Lower lobe of right lung (tissue), 2 donors: Measurements from ENCODE around the gene C17orf78. TPM values are rescaled to one million over a fixed set of nuclear protein-coding genes. Genes with fewer than 3 reads are reported as not detected.
"Not testable (repeated sequence)": the region's sequence is repeated elsewhere in the genome, so short reads cannot be mapped to it uniquely, and the experiment has no call there.

Experiments used
- ATAC-seq, 2 donors: fragments of 200-7000 bp; cut with Tn5 transposase; one replicate each; pipeline ENCODE4 v1.9.1; 2020 to 2022; ENCODE audit warnings: mild to moderate bottlenecking in 2 of 2, moderate library complexity in 2 of 2
- DNase-seq: peaks from one replicate; pipeline ENCODE4 v3.0.0-alpha.2; 2020
- H3K27ac ChIP-seq: fragments of 200-600 bp; one replicate; pipeline ENCODE4 v1.8.0; 2022
- H3K27me3 ChIP-seq: fragments of 200-600 bp; one replicate; pipeline ENCODE4 v1.8.0; 2022; ENCODE audit warnings: low read depth
- H3K36me3 ChIP-seq: fragments of 200-600 bp; one replicate; pipeline ENCODE4 v1.8.0; 2022; ENCODE audit warnings: mild to moderate bottlenecking
- H3K4me1 ChIP-seq: fragments of 200-600 bp; one replicate; pipeline ENCODE4 v1.8.0; 2022
- H3K4me3 ChIP-seq: fragments of 200-600 bp; one replicate; pipeline ENCODE4 v1.8.0; 2022; ENCODE audit warnings: mild to moderate bottlenecking
- H3K9me3 ChIP-seq: fragments of 200-600 bp; one replicate; pipeline ENCODE4 v1.8.0; 2022
- CTCF ChIP-seq: fragments of 200-600 bp; IDR thresholded peaks from one replicate; pipeline ENCODE4 v1.8.0; 2022; ENCODE audit warnings: antibody characterized with exemption, mild to moderate bottlenecking
- intact Hi-C: fragments of 100-400 bp; cut with DNase I; formaldehyde crosslinking; loops from one replicate; pipeline ENCODE4 v1.11.0; 2022
- total RNA-seq: library from RNA; stranded (reverse); fragmentation: NEBNext Ultra II Directional; extraction: Animal tissue kit (Norgen Biotek cat#: 25700); gene quantifications from one replicate; pipeline ENCODE4 v1.2.1, GENCODE V29; 2021
- donor health status: DM: no; HTN: yes; CAD: no; lungs with severe emphysema.

Gene C17orf78
- total RNA-seq, 1 donor from 2014 or later: not detected

- H3K27ac ChIP-seq: no peak overlapping the region
- no peaks in the 10 kb centered on the region for H3K4me1 ChIP-seq
- ATAC-seq (no peak), DNase-seq (no peak)
- intact Hi-C loops: no loop called here
- no peaks in the 10 kb centered on the region for H3K27me3 ChIP-seq
- TF ChIP-seq CTCF: no peak
- H3K4me3 ChIP-seq: no peak overlapping the region
- H3K9me3 ChIP-seq: no peaks in the 10 kb centered on the region
- peaks cover 90% of the 10 kb centered on the region for H3K36me3 ChIP-seq
These were observed 53.3 kb downstream of the C17orf78 start for GRCh38 chr17:37429039-37429438.

- TF ChIP-seq CTCF: no peak
- intact Hi-C loops: no loop called here
- no peaks in the 10 kb centered on the region for H3K27me3 ChIP-seq
These were observed 53.7 kb downstream of the C17orf78 start for GRCh38 chr17:37429453-37429852.

GRCh38 chr17:37430051-37430627 lies 54.4 kb downstream of the C17orf78 start:
- ATAC-seq (no peak), DNase-seq (no peak)
- Histone ChIP-seq H3K4me1 (no peaks in the 10 kb centered on the region), H3K27me3 (no peaks in the 10 kb centered on the region), H3K4me3 (no peak overlapping the region), H3K27ac (no peak overlapping the region), H3K9me3 (no peaks in the 10 kb centered on the region), H3K36me3 (peaks cover 85% of the 10 kb centered on the region)
- intact Hi-C loops: no loop called here
- TF ChIP-seq CTCF: no peak

More at GRCh38 chr17:37429453-37429852, 53.7 kb downstream of the C17orf78 start:
- no peak overlapping the region for H3K27ac ChIP-seq
- no peaks in the 10 kb centered on the region for H3K4me1 ChIP-seq
- no peak overlapping the region for H3K4me3 ChIP-seq
- DNase-seq: no peak
- H3K9me3 ChIP-seq: no peaks in the 10 kb centered on the region
- H3K36me3 ChIP-seq: peaks cover 90% of the 10 kb centered on the region
- ATAC-seq: no peak

- no peak overlapping the region for H3K4me3 ChIP-seq
- ATAC-seq (no peak), DNase-seq (no peak)
- no peak for TF ChIP-seq CTCF
- no peaks in the 10 kb centered on the region for H3K9me3 ChIP-seq
- no peaks in the 10 kb centered on the region for H3K4me1 ChIP-seq
- H3K27me3 ChIP-seq: no peaks in the 10 kb centered on the region
- H3K27ac ChIP-seq: no peak overlapping the region
- peaks cover 75% of the 10 kb centered on the region for H3K36me3 ChIP-seq
- intact Hi-C loops: no loop called here
These were observed 56.9 kb downstream of the C17orf78 start for GRCh38 chr17:37432671-37433070.

- peaks cover 85% of the 10 kb centered on the region for H3K36me3 ChIP-seq
- no peak overlapping the region for H3K27ac ChIP-seq
- no peaks in the 10 kb centered on the region for H3K4me1 ChIP-seq
- intact Hi-C loops: no loop called here
- no peaks in the 10 kb centered on the region for H3K9me3 ChIP-seq
- DNase-seq (no peak), ATAC-seq (no peak)
- H3K27me3 ChIP-seq: no peaks in the 10 kb centered on the region
- no peak for TF ChIP-seq CTCF
- no peak overlapping the region for H3K4me3 ChIP-seq
These were observed 62.4 kb downstream of the C17orf78 start for GRCh38 chr17:37438141-37438540.

- Histone ChIP-seq H3K9me3 (no peaks in the 10 kb centered on the region), H3K4me3 (no peak overlapping the region), H3K36me3 (peaks cover 94% of the 10 kb centered on the region), H3K27me3 (no peaks in the 10 kb centered on the region), H3K4me1 (no peaks in the 10 kb centered on the region), H3K27ac (no peak overlapping the region)
- no peak for TF ChIP-seq CTCF
- no peak for DNase-seq
- intact Hi-C loops: no loop called here
- no peak for ATAC-seq
These were observed 64.6 kb downstream of the C17orf78 start for GRCh38 chr17:37440424-37440823.

GRCh38 chr17:37441369-37442014 lies 65.7 kb downstream of the C17orf78 start:
- ATAC-seq, H3K27me3 ChIP-seq, intact Hi-C loops, H3K27ac ChIP-seq, DNase-seq, H3K9me3 ChIP-seq, H3K4me1 ChIP-seq, H3K4me3 ChIP-seq: not testable (repeated sequence)
- peaks cover 95% of the 10 kb centered on the region for H3K36me3 ChIP-seq
